Right lobe of liver (tissue), 6 donors: ENCODE results near the gene EDNRA. TPM values are rescaled to one million over a fixed set of nuclear protein-coding genes. Genes with fewer than 3 reads are reported as not detected.
A peak's percentile ranks its signal among the peaks of the same experiment; 100 is the strongest.
"Not testable (repeated sequence)": the region's sequence is repeated elsewhere in the genome, so short reads cannot be mapped to it uniquely, and the experiment has no call there.

Experiments
- ATAC-seq, 4 donors: fragments of 200-7000 bp; cut with Tn5 transposase; one replicate each; pipeline ENCODE4 v1.9.1; 2020; ENCODE audit warnings: mild to moderate bottlenecking in 4 of 4, moderate library complexity in 4 of 4
- DNase-seq, 3 donors: peaks; one replicate each; pipeline ENCODE4 v3.0.0-alpha.2; 2020
- H3K27ac ChIP-seq, 3 donors: fragments of 200-600 bp; one replicate each; pipeline ENCODE4 v1.8.0; 2022
- H3K27me3 ChIP-seq, 2 donors: fragments of 200-600 bp; one replicate each; pipeline ENCODE4 v1.8.0; 2022
- H3K36me3 ChIP-seq, 4 donors: fragments of 200-600 bp; sonication (generic) in 1 of 4; one replicate each; pipeline versions ENCODE4 v1.5.1 to v1.8.0; 2017 to 2022; ENCODE audit warnings: control low read depth in 1 of 4
- H3K4me1 ChIP-seq, 4 donors: fragments of 200-600 bp; sonication (generic) in 1 of 4; one replicate each; pipeline versions ENCODE4 v1.5.1 to v1.8.0; 2017 to 2022; ENCODE audit warnings: control low read depth in 1 of 4
- H3K4me3 ChIP-seq, 3 donors: fragments of 200-600 bp; one replicate each; pipeline ENCODE4 v1.8.0; 2022
- H3K9me3 ChIP-seq, 4 donors: fragments of 200-600 bp; sonication (generic) in 1 of 4; one replicate each; pipeline versions ENCODE4 v1.5.1 to v1.8.0; 2017 to 2022; ENCODE audit warnings: control low read depth in 1 of 4
- CTCF ChIP-seq, 4 donors: fragments of 200-600 bp in 3 of 4; fragments of 450-650 bp in 1 of 4; IDR thresholded peaks; one replicate each; pipeline versions ENCODE4 v1.5.1 to v1.8.0; 2016 to 2022; ENCODE audit warnings: antibody characterized with exemption in 4 of 4, mild to moderate bottlenecking in 2 of 4
- POLR2A ChIP-seq: fragments of 450-650 bp; IDR thresholded peaks from one replicate; pipeline ENCODE4 v1.6.1; 2017; ENCODE audit warnings: antibody characterized with exemption, mild to moderate bottlenecking
- WGBS: methylation state at CpG from one replicate; pipeline ENCODE4 v1.1.6; 2018; ENCODE audit warnings: low coverage, low lambda C conversion rate; ENCODE audit not compliant: insufficient coverage; ENCODE audit errors: missing lambda C conversion rate; 5-methylcytosine and 5-hydroxymethylcytosine counted together
- intact Hi-C, 2 donors: fragments of 100-400 bp; cut with DNase I; formaldehyde crosslinking; loops; one replicate each; pipeline versions ENCODE4 v1.11.2 to v1.14.1; 2022
- long read RNA-seq: library from polyadenylated mRNA; unstranded; transcript quantifications from one replicate; pipeline ENCODE4 v2.0.0, GENCODE V29; 2019
- total RNA-seq, 6 experiments: library from RNA; depleted of rRNA in 2 of 6; stranded (reverse); fragments of >200 nt in 2 of 6; fragmentation: NEBNext Ultra II Directional in 3 of 6; extraction: Animal tissue kit (Norgen Biotek cat#: 25700) in 3 of 6; gene quantifications; one replicate each; pipeline versions ENCODE4 v1.1.0 to v1.2.4, GENCODE V29; 2016 to 2023
- donor health status: DM: no; HTN: yes; CAD: no.
- donor health status: DM: no; HTN: no; CAD: no.
- donor health status: DM: no; HTN: no; CAD: no.
- donor health status: DM: no; HTN: yes; CAD: no.
- donor health status: DM: no; HTN: yes; CAD: no.

The EDNRA gene
- 1 to 10 TPM in 2 of 6 experiments, under 1 TPM in 4; 0.61 to 1.2 (median 0.92) TPM for total RNA-seq
- long read RNA-seq: 0 reads

- peak within 1 kb of the TSS in 2 of 3 donors; percentile 18 to 26 for H3K27ac ChIP-seq
- no peaks in the 10 kb centered on the region for H3K36me3 ChIP-seq
- H3K27me3 ChIP-seq: peaks cover 0 to 5% of the 10 kb centered on the region in 2 donors
- under 1% methylated on average over 16 of the region's 68 CpGs for WGBS
- DNase-seq (peak in 1 of 3 donors; percentile 16), ATAC-seq (peak in 3 of 4 donors; percentile 30 to 48 (median 36))
- H3K9me3 ChIP-seq: no peaks in the 10 kb centered on the region
- intact Hi-C loops: no loop called here
- peak within 1 kb of the TSS; percentile 16 to 32 (median 21) for H3K4me3 ChIP-seq
- TF ChIP-seq POLR2A (no peak), CTCF (IDR thresholded peaks at IDR 0.05) (no peak)
- no peaks in the 10 kb centered on the region for H3K4me1 ChIP-seq
Observed at GRCh38 chr4:147480891-147481576, at the start of gene EDNRA. Gene EDNRA (plus strand): TSS chr4:147481097. CDS start chr4:147485682, 4,585 bp downstream.

DNA sequence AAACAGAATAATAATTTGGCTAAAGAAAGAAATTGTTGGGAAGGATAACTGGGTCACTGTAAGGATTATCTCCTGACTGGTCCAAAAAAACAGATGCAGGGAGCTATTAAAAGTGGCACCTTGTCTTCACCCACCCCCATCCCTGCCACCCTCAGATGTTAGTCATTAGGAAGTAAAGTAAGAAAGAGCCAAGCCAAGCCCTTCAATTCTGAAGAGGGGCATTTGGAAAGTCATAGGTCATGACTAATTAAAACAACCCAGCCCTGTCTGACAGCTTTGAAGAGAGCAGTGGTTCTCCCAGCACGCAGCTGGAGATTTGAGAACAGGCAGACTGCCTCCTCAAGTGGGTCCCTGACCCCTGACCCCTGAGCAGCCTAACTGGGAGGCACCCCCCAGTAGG is 46.5 kb upstream of the EDNRA start:
- H3K36me3 ChIP-seq, H3K9me3 ChIP-seq, H3K4me1 ChIP-seq, ATAC-seq, DNase-seq, H3K4me3 ChIP-seq, intact Hi-C loops, H3K27ac ChIP-seq, H3K27me3 ChIP-seq: not testable (repeated sequence)
- WGBS: 63% methylated on average over 1 of the region's 1 CpG

DNA sequence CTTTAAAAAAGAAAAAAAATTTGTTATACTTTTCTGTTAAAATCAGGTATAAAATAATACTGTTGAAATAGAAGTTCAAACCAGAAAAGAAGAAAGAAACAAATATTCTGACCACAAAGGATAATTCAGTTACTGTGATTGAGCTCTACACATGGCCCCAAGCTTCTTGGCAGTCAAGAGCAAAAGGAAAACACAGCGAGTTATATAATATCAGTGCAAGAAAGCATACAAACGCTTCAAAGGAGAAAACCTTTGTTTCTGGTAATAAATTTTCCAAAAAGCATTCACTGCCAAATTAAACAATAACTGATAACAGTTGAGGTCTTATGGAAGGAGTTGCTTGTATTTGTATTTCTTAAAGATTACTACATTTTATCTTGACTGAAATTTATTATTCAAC is 40.5 kb upstream of the EDNRA start:
- no peaks in the 10 kb centered on the region for H3K36me3 ChIP-seq
- TF ChIP-seq POLR2A (no peak), CTCF (IDR thresholded peaks at IDR 0.05) (no peak)
- DNase-seq (no peak), ATAC-seq (no peak)
- H3K9me3 ChIP-seq: no peaks in the 10 kb centered on the region
- intact Hi-C loops: no loop called here
- WGBS: 59% methylated on average over 2 of the region's 2 CpGs
- no peak overlapping the region for H3K4me3 ChIP-seq
- no peaks in the 10 kb centered on the region for H3K4me1 ChIP-seq
- H3K27me3 ChIP-seq: no peaks in the 10 kb centered on the region
- H3K27ac ChIP-seq: no peak overlapping the region

DNA sequence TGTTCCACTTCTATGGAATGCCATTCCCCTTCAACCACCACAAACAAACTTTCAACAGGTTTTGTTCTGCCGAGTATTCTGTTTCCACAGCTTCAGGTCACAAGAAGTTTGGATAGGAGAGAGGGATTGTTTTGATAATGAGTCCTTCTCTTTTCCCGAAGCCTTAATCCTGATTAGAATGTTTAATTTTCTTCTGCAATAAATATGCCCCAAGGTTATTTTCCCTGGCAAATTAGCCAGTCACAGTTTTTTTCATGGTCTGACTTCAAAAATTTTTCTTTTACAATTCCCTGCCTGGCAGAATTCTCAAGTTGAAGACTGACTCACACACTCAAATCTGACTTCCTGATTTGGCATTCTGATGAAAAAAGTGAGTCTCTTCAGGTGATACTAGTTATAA is 33.1 kb upstream of the EDNRA start:
- no peak overlapping the region for H3K4me3 ChIP-seq
- H3K9me3 ChIP-seq: no peaks in the 10 kb centered on the region
- intact Hi-C loops: no loop called here
- WGBS: 43% methylated on average over 2 of the region's 2 CpGs
- H3K4me1 ChIP-seq: no peaks in the 10 kb centered on the region
- DNase-seq (no peak), ATAC-seq (no peak)
- H3K36me3 ChIP-seq: no peaks in the 10 kb centered on the region
- H3K27ac ChIP-seq: no peak overlapping the region
- no peak for TF ChIP-seq POLR2A
- no peak for TF ChIP-seq CTCF (IDR thresholded peaks at IDR 0.05)
- H3K27me3 ChIP-seq: no peaks in the 10 kb centered on the region

GRCh38 chr4:147453561-147454141 is 27.2 kb upstream of the EDNRA start:
- TF ChIP-seq POLR2A (no peak), CTCF (IDR thresholded peaks at IDR 0.05) (no peak)
- WGBS: 22% methylated on average over 2 of the region's 2 CpGs
- Histone ChIP-seq H3K36me3 (no peaks in the 10 kb centered on the region), H3K27me3 (no peaks in the 10 kb centered on the region), H3K4me1 (no peaks in the 10 kb centered on the region), H3K9me3 (no peaks in the 10 kb centered on the region), H3K27ac (no peak overlapping the region), H3K4me3 (no peak overlapping the region)
- ATAC-seq (no peak), DNase-seq (no peak)
- intact Hi-C loops: no loop called here
